Endothelial cell (in vitro differentiated cells): ENCODE results near the gene NRCAM. TPM values are rescaled to one million over a fixed set of nuclear protein-coding genes. Genes with fewer than 3 reads are reported as not detected.
A peak's percentile ranks its signal among the peaks of the same experiment; 100 is the strongest.

ENCODE experiments used
- DNase-seq: peaks from one replicate; pipeline ENCODE4 v3.0.0; 2021; ENCODE audit warnings: low spot score
- H3K27ac Mint-ChIP-seq: one replicate; pipeline ENCODE4 v1.8.0; 2021; ENCODE audit warnings: mixed read lengths, inconsistent platforms; ENCODE audit not compliant: unreplicated experiment
- H3K27me3 Mint-ChIP-seq: one replicate; pipeline ENCODE4 v1.8.0; 2021; ENCODE audit warnings: mild to moderate bottlenecking, moderate library complexity, mixed read lengths, inconsistent platforms; ENCODE audit not compliant: unreplicated experiment
- H3K36me3 Mint-ChIP-seq: one replicate; pipeline ENCODE4 v1.8.0; 2021; ENCODE audit warnings: mild to moderate bottlenecking, low read depth, mixed read lengths, inconsistent platforms; ENCODE audit not compliant: unreplicated experiment
- H3K4me1 Mint-ChIP-seq: one replicate; pipeline ENCODE4 v1.8.0; 2021; ENCODE audit warnings: mild to moderate bottlenecking, mixed read lengths, inconsistent platforms; ENCODE audit not compliant: unreplicated experiment
- H3K4me3 Mint-ChIP-seq: one replicate; pipeline ENCODE4 v1.8.0; 2021; ENCODE audit warnings: mild to moderate bottlenecking, mixed read lengths, inconsistent platforms; ENCODE audit not compliant: unreplicated experiment
- H3K9me3 Mint-ChIP-seq: one replicate; pipeline ENCODE4 v1.8.0; 2021; ENCODE audit warnings: mixed read lengths, inconsistent platforms; ENCODE audit not compliant: unreplicated experiment
- CTCF ChIP-seq: fragments of 200-600 bp; sonication (generic); IDR thresholded peaks from one replicate; pipeline ENCODE4 v1.5.0; 2021; ENCODE audit warnings: antibody characterized with exemption; ENCODE audit not compliant: unreplicated experiment
- total RNA-seq: library from RNA; stranded (reverse); fragmentation: NEBNext Ultra II Directional; extraction: Animal tissue kit (Norgen Biotek cat#: 25700); gene quantifications from one replicate; pipeline ENCODE4 v1.2.1, GENCODE V29; 2021; ENCODE audit not compliant: unreplicated experiment

NRCAM gene
- total RNA-seq, 1 donor from 2014 or later: 2.2 TPM

- H3K27ac Mint-ChIP-seq: peak overlapping the region; percentile 69
- no peaks in the 10 kb centered on the region for H3K36me3 Mint-ChIP-seq
- H3K4me3 Mint-ChIP-seq: no peak overlapping the region
- H3K27me3 Mint-ChIP-seq: no peaks in the 10 kb centered on the region
- peaks cover 29% of the 10 kb centered on the region for H3K4me1 Mint-ChIP-seq
- no peaks in the 10 kb centered on the region for H3K9me3 Mint-ChIP-seq
- DNase-seq: no peak
- no peak for TF ChIP-seq CTCF
Measured at GRCh38 chr7:108415821-108416536, 40.3 kb downstream of the NRCAM start.

- H3K36me3 Mint-ChIP-seq: no peaks in the 10 kb centered on the region
- TF ChIP-seq CTCF: no peak
- H3K27ac Mint-ChIP-seq: no peak overlapping the region
- no peak for DNase-seq
- H3K4me1 Mint-ChIP-seq: peaks cover 20% of the 10 kb centered on the region
- no peaks in the 10 kb centered on the region for H3K9me3 Mint-ChIP-seq
- H3K4me3 Mint-ChIP-seq: no peak overlapping the region
- no peaks in the 10 kb centered on the region for H3K27me3 Mint-ChIP-seq
Measured at GRCh38 chr7:108415084-108415483, 41.2 kb downstream of the NRCAM start.

DNA sequence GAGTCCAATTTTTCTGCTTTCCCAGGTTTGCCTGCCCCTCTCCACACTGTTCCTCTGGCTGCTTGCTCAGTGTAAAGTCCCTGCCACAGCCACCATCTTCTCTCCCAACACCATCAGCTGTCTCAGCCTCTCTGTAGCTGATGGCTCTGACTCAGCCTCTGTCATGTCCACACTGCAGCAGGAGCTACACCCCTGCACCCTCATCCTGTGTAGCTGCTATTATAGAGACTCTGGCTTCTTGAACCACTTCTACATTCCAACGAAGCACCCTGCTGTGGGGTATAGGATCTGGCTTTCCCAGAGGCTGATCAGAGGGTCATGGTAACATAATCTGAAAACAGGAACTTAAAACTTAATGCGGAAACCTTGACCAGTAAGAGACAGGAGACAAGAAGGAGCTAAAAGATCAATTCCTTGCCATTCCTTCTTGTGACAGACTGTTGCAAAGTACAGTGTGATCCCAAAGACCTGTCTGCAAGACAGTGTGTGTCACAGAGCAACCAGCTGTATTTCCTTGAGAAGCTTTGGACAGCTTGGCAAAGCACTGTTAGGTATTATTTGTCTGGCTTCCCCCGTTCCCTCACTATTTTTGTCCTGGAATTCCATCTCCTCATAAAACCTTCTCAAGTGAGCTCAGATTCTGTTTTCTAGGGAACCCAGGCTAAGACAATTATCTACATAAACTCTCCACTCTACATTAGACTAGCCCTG lies 42.3 kb downstream of the NRCAM start:
- Mint-ChIP-seq H3K9me3 (no peaks in the 10 kb centered on the region), H3K27ac (peak overlapping the region; percentile 70), H3K27me3 (peaks cover 2% of the 10 kb centered on the region), H3K4me1 (peaks cover 21% of the 10 kb centered on the region), H3K36me3 (no peaks in the 10 kb centered on the region), H3K4me3 (no peak overlapping the region)
- no peak for TF ChIP-seq CTCF
- no peak for DNase-seq

- H3K36me3 Mint-ChIP-seq: no peaks in the 10 kb centered on the region
- H3K4me3 Mint-ChIP-seq: no peak overlapping the region
- H3K9me3 Mint-ChIP-seq: no peaks in the 10 kb centered on the region
- no peak for DNase-seq
- no peak overlapping the region for H3K27ac Mint-ChIP-seq
- H3K4me1 Mint-ChIP-seq: peaks cover 21% of the 10 kb centered on the region
- H3K27me3 Mint-ChIP-seq: peaks cover 2% of the 10 kb centered on the region
- no peak for TF ChIP-seq CTCF
Measured at GRCh38 chr7:108413337-108413736, 42.9 kb downstream of the NRCAM start.

GRCh38 chr7:108409146-108409545 lies 47.1 kb downstream of the NRCAM start:
- no peak overlapping the region for H3K27ac Mint-ChIP-seq
- H3K36me3 Mint-ChIP-seq: no peaks in the 10 kb centered on the region
- no peak for TF ChIP-seq CTCF
- peaks cover 2% of the 10 kb centered on the region for H3K27me3 Mint-ChIP-seq
- H3K9me3 Mint-ChIP-seq: no peaks in the 10 kb centered on the region
- no peak overlapping the region for H3K4me3 Mint-ChIP-seq
- no peak for DNase-seq
- peaks cover 9% of the 10 kb centered on the region for H3K4me1 Mint-ChIP-seq
